NT2/D1 (cell line): ENCODE data around the gene ELOVL7.
"Not testable (repeated sequence)": the region's sequence is repeated elsewhere in the genome, so short reads cannot be mapped to it uniquely, and the experiment has no call there.

Source experiments
- SUZ12 ChIP-seq: IDR thresholded peaks from 2 replicates; pipeline ENCODE4 v1.6.1; 2011; ENCODE audit not compliant: insufficient read length, insufficient read depth; ENCODE audit errors: extremely low read depth
- YY1 ChIP-seq: IDR thresholded peaks from 2 replicates; pipeline ENCODE4 v1.6.1; 2011; ENCODE audit not compliant: insufficient read length, insufficient read depth

DNA sequence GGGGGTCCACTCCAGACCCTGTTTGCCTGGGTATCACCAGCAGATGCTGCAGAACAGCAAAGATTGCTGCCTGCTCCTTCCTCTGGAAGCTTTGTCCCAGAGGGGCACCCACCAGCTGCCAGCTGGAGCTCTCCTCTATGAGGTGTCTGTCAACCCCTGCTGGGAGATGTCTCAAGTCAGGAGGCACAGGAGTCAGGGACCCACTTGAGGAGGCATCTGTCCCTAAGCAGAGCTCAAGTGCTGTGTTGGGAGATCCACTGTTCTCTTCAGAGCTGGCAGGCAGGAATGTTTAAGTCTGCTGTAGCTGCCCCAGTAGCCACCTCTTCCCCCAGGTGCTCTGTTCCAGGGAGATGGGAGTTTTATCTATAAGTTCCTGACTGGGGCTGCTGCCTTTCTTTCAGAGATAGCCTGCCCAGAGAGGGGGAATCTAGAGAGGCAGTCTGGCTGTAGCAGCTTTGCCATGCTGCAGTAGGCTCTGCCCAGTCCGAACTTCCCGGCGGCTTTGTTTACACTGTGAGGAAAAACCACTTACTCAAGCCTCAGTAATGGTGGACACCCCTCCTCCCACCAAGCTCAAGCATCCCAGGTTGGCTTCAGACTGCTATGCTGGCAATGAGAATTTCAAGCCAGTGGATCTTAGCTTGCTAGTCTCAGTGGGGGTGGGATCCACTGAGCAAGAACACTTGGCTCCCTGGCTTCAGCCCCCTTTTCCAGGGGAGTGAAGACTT lies 128.7 kb downstream of the ELOVL7 start:
- TF ChIP-seq SUZ12, YY1: not testable (repeated sequence)
